ENCODE measurements around the gene GNB1.

The GNB1 gene

DNA sequence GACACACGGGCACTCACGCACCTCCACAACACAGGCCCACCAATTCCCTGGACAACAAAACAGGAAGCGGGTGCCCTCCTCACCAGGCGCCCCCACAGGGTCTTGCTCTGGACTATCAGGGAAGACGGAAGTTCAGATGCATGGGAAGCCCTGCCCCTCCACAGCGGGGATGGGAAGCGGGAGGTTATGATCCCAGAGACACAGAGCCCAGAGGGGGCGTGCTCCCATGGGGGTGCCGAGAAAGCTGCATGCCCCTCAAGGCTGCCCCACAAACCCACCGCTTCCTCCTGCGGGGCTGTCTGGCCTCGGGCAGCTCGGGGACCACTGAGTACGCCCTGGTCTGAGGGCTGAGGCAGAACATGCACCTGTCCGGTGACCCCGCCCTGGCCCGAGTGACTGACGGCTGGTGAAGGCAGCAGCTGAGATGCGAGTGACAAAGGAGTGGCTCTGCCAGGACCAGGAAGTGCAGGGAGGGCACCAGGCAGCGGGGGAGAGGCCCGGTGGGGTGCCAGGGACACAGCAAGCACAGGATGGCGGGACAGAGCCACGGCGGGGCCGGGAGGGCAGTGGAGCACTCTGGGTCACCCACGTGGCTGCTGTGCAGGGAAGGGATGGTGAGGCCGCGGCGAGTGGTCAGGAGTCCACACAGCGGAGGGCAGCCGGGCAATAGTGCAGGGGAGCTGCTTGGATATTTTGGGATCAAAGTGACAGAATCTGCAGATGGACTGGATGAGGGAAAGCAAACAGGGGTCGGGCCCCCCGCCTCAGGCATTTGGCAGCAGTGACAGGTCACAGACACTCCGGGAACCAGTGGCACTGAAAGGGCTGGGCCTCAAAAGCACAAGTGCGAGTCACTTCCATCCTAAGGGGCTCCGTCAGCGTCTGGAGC is 131.2 kb downstream of the GNB1 start:
- in situ Hi-C loops (cut with MboI; ENCODE audit: low sequenced_read_pairs, unreplicated experiment) = no loop called here
- no peak for DNase-seq (ENCODE audit: low spot score)
- TF ChIP-seq, protein P1, sequence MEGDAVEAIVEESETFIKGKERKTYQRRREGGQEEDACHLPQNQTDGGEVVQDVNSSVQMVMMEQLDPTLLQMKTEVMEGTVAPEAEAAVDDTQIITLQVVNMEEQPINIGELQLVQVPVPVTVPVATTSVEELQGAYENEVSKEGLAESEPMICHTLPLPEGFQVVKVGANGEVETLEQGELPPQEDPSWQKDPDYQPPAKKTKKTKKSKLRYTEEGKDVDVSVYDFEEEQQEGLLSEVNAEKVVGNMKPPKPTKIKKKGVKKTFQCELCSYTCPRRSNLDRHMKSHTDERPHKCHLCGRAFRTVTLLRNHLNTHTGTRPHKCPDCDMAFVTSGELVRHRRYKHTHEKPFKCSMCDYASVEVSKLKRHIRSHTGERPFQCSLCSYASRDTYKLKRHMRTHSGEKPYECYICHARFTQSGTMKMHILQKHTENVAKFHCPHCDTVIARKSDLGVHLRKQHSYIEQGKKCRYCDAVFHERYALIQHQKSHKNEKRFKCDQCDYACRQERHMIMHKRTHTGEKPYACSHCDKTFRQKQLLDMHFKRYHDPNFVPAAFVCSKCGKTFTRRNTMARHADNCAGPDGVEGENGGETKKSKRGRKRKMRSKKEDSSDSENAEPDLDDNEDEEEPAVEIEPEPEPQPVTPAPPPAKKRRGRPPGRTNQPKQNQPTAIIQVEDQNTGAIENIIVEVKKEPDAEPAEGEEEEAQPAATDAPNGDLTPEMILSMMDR (IDR thresholded peaks at IDR 0.05; ENCODE audit: borderline replicate concordance, control extremely low read depth, extremely low read depth, insufficient read depth, missing control alignments) = no peak

DNA sequence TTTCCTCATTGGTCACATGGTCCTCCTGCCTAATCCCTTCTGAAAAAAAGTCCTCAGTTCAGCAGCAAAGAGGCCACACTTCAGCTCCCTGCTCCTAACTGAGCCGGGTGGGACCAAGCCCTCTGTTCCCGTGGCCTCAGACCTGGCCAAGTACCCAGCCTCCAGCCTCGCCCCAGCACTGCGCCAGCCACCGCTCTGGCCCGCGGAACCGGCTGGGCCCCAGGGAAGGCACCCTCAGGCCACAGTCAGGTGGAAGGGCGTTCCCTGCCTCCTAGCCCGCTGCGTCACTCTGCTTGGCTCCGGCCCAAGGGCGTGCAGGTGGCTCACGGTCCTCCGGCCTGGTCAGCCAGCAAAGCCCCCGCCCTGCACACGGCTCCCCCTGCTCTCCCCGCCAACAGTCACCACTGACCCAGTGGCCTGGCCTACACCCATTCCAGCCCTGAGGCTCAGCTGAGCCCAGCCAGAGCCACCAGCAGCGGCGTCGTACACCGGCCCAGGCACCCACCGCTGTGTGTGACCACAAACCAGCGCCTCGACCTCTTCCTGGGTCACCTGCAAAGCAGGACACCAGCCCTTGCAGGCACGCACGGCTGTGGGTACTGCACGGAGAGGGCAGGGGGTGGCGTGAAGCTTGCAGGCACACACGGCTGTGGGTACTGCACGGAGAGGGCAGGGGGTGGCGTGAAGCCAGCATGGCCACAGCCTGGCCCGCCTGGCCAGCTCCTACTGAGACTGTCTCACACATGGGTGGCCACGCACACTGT is 132.0 kb downstream of the GNB1 start:
- in situ Hi-C loops (cut with MboI; ENCODE audit: low sequenced_read_pairs, unreplicated experiment) = no loop called here
- DNase-seq (ENCODE audit: low spot score) = no peak
- TF ChIP-seq, protein P1 (IDR thresholded peaks at IDR 0.05; ENCODE audit: borderline replicate concordance, control extremely low read depth, extremely low read depth, insufficient read depth, missing control alignments) = no peak

DNA sequence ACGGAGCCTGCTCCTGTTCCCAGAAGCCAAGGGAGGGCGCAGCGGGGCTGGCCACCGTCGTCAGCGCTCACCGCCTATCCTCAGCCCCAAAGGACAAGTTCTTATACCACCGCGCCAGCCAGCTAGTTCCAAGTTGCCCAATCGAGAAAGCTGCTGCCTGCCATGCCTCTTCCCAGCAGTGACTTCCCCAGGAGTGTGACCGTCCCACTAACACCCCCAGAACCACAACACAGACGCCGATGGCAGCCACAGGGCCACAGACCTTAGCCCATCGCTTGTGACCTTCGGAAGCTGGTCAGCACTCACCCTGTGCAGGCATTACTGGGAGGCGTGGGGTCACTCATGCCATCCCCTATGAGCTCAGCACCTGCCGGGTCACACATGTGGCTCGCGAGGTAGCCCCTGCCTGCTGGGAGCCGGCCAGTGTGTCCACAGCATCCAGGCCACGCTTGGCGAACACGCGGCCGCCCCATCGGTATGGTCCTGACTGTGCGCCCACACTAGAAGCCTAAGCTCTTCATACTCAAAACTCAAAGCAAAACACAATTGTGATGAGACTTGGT is 132.7 kb downstream of the GNB1 start:
- no peak for DNase-seq (ENCODE audit: low spot score)
- in situ Hi-C loops (cut with MboI; ENCODE audit: low sequenced_read_pairs, unreplicated experiment) = no loop called here
- TF ChIP-seq, protein P1 (IDR thresholded peaks at IDR 0.05; ENCODE audit: borderline replicate concordance, control extremely low read depth, extremely low read depth, insufficient read depth, missing control alignments) = no peak

DNA sequence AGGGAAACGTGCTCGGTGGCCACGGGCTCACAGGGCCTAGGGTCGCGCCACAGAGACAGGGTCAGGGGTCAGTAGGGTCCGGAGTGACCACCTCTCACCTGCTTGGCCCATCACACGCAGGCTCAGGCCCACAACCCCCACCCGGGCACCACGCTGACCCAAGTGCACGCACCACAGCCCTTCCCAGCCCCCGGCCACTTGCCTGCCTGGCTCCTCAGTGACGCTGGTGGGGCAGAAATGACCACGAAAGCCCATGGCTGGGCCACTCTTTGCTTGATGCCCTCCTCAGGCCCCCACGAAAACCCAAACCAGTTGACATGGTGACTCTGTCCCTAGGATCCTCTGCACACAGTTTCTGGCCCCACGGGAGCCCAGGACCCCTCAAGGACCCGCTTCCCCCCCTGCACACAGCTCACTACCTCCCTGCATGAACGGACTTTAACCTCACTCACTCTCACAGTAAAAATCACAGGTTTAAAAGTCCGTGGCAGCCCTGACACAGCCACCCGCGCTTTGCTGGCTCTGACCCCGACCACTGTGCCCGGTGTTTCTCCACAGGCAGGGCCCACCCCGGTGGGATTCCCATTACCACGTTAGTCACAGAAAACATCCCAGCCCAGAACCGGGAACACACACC is 133.3 kb downstream of the GNB1 start:
- DNase-seq (ENCODE audit: low spot score) = no peak
- in situ Hi-C loops (cut with MboI; ENCODE audit: low sequenced_read_pairs, unreplicated experiment) = no loop called here
- TF ChIP-seq, protein P1 (IDR thresholded peaks at IDR 0.05; ENCODE audit: borderline replicate concordance, control extremely low read depth, extremely low read depth, insufficient read depth, missing control alignments) = no peak

DNA sequence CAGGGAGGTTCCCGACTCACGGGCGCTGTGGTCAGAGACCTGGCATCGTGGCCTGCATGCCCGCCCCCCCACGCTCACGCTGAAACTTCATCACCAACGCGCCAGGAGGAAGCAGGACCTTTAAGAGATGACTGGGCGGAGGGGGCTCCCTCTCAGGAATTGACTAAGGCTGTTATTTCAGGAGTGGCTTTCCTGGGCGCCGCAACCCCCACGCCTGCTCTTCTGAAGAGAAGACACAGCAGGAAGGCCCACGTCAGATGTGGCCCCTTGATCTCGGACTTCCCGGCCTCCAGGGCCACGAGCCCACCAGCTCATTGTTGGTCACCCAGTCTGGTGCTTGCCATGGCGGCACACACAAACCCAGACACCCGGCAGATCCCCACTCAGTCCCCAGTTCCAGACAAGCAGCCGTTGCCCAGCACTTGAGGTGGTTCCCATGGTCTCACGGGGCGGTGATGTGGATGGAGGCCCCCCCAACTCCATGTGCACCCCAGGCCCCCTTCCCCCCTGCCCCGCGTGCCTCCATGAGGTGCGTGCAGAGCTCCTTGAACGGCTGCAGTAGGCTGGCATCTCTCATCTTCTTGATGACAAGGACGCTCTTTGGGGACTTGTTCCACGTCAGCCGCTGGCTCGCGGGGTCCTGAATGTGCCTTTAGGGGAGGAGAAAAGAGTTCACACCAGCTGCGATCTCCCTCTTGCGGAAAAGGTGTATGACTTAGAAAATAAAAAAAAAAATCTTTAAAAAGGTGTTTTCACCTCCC is 134.0 kb downstream of the GNB1 start:
- in situ Hi-C loops (cut with MboI; ENCODE audit: low sequenced_read_pairs, unreplicated experiment) = no loop called here
- TF ChIP-seq, protein P1 (IDR thresholded peaks at IDR 0.05; ENCODE audit: borderline replicate concordance, control extremely low read depth, extremely low read depth, insufficient read depth, missing control alignments) = no peak
- DNase-seq (ENCODE audit: low spot score) = no peak
